Endothelial cell of umbilical vein (primary cell): ENCODE measurements around the gene MAEA. TPM values are rescaled to one million over a fixed set of nuclear protein-coding genes. Genes with fewer than 3 reads are reported as not detected.

Experiments
- BruUV-seq: library from RNA; stranded (reverse); fragments of 400-500 nt; replicated peaks from 2 replicates; lab custom pipeline; 2021; lab: Mats Ljungman, UMichigan
- CTCF ChIA-PET: fragments of 300-600, 350-600 bp; sonication (Branson Sonifier 250); formaldehyde crosslinking; loops from one replicate; lab custom pipeline; 2021; ENCODE audit warnings: antibody characterized with exemption, inconsistent platforms; lab: Charles Lee
- POLR2A ChIA-PET: fragments of 300-600, 350-600 bp; sonication (Branson Sonifier 250); formaldehyde crosslinking; loops from one replicate; lab custom pipeline; 2021; ENCODE audit warnings: antibody characterized with exemption, inconsistent platforms; lab: Charles Lee
- DNase-seq: peaks from one replicate; pipeline ENCODE4 v3.0.0-alpha.2; 2011; ENCODE audit warnings: low read depth, low spot score
- FAIRE-seq: peaks from 2 replicates; lab custom pipeline; 2011; peaks lifted over from hg19 to GRCh38; lab: Jason Lieb, UNC
- H2AFZ ChIP-seq: 2 replicates; pipeline ENCODE4 v1.6.0; 2012; ENCODE audit warnings: low read depth, low read length, control low read depth, inconsistent platforms
- H3K27ac ChIP-seq: 2 replicates; pipeline ENCODE4 v1.5.1; 2011; ENCODE audit warnings: low read depth, mild to moderate bottlenecking, control low read depth, low read length, moderate library complexity; ENCODE audit not compliant: insufficient read depth
- H3K27me3 ChIP-seq, 2 experiments: 2 replicates each; pipeline versions ENCODE4 v1.6.0 to v1.6.1; 2011; ENCODE audit warnings: low read length in 2 of 2, mixed read lengths in 1 of 2; ENCODE audit not compliant: control insufficient read depth in 2 of 2, insufficient read depth in 2 of 2
- H3K36me3 ChIP-seq, 2 experiments: 2 replicates in 1 of 2; 3 replicates in 1 of 2; pipeline ENCODE4 v1.5.1; 2011; ENCODE audit warnings: low read length in 2 of 2, mild to moderate bottlenecking in 1 of 2, moderate library complexity in 1 of 2; ENCODE audit not compliant: control insufficient read depth in 2 of 2, insufficient read depth in 2 of 2; ENCODE audit errors: extremely low read depth in 1 of 2
- H3K4me1 ChIP-seq: 3 replicates; pipeline ENCODE4 v1.5.1; 2011; ENCODE audit warnings: mild to moderate bottlenecking, low read length; ENCODE audit not compliant: control insufficient read depth, insufficient read depth; ENCODE audit errors: extremely low read depth
- H3K4me2 ChIP-seq: 2 replicates; pipeline ENCODE4 v1.6.1; 2011; ENCODE audit warnings: low read length, control low read depth, mixed read lengths; ENCODE audit not compliant: insufficient read depth
- H3K4me3 ChIP-seq, 3 experiments: fragments of 200-600 bp in 1 of 3; sonication (generic), shearing (Covaris generic) in 1 of 3; replicated peaks in 1 of 3; 2 replicates each; pipeline ENCODE4 v1.5.1; 2011 to 2016; ENCODE audit warnings: control low read depth in 3 of 3, low read length in 3 of 3, mild to moderate bottlenecking in 2 of 3, inconsistent platforms in 1 of 3, low read depth in 1 of 3, moderate library complexity in 1 of 3; ENCODE audit not compliant: insufficient read depth in 1 of 3
- H3K79me2 ChIP-seq: 2 replicates; pipeline ENCODE4 v1.6.0; 2012; ENCODE audit warnings: low read length, inconsistent platforms; ENCODE audit not compliant: control insufficient read depth, insufficient read depth
- H3K9ac ChIP-seq: replicated peaks from 2 replicates; pipeline ENCODE3; 2011; ENCODE audit warnings: low read length, control low read depth; ENCODE audit not compliant: insufficient read depth; ENCODE audit errors: extremely low read depth
- H3K9me1 ChIP-seq: replicated peaks from 3 replicates; pipeline ENCODE4 v1.6.0; 2011; ENCODE audit warnings: mild to moderate bottlenecking, low read length; ENCODE audit not compliant: control insufficient read depth, insufficient read depth; ENCODE audit errors: extremely low read depth
- H3K9me3 ChIP-seq: replicated peaks from 2 replicates; pipeline ENCODE4 v1.5.1; 2012; ENCODE audit warnings: low read length, inconsistent platforms; ENCODE audit not compliant: control insufficient read depth, insufficient read depth
- H4K20me1 ChIP-seq: replicated peaks from 2 replicates; pipeline ENCODE3; 2011; ENCODE audit warnings: mild to moderate bottlenecking, low read length; ENCODE audit not compliant: control insufficient read depth, insufficient read depth; ENCODE audit errors: extremely low read depth
- CTCF ChIP-seq, 2 donors: IDR thresholded peaks; 1 replicate in 1 of 2; 2 replicates in 1 of 2; pipeline ENCODE4 v1.5.1; 2011; ENCODE audit warnings: low read length in 2 of 2, mild to moderate bottlenecking in 2 of 2, moderate library complexity in 2 of 2, control low read depth in 1 of 2, inconsistent platforms in 1 of 2, low read depth in 1 of 2; ENCODE audit not compliant: insufficient read depth in 1 of 2; ENCODE audit errors: extremely low read depth in 1 of 2
- EZH2 ChIP-seq: IDR thresholded peaks from 2 replicates; pipeline ENCODE4 v1.6.1; 2012; ENCODE audit warnings: borderline replicate concordance, low read depth, mild to moderate bottlenecking, moderate library complexity, low read length, inconsistent platforms; ENCODE audit not compliant: severe bottlenecking
- FOS ChIP-seq: IDR thresholded peaks from 2 replicates; pipeline ENCODE4 v1.6.1; 2011; ENCODE audit warnings: mild to moderate bottlenecking, low read length, moderate library complexity, borderline replicate concordance; ENCODE audit not compliant: insufficient read depth
- GATA2 ChIP-seq: IDR thresholded peaks from 2 replicates; pipeline ENCODE4 v1.7.0; 2011; ENCODE audit warnings: low read depth, mild to moderate bottlenecking, moderate library complexity, mixed read lengths, low read length; ENCODE audit not compliant: insufficient read length, insufficient read depth
- JUN ChIP-seq: IDR thresholded peaks from 2 replicates; pipeline ENCODE4 v1.6.1; 2011; ENCODE audit warnings: borderline replicate concordance, low read depth; ENCODE audit not compliant: insufficient read length, insufficient read depth
- MAX ChIP-seq: IDR thresholded peaks from 2 replicates; pipeline ENCODE4 v1.6.1; 2011; ENCODE audit not compliant: insufficient read depth, insufficient read length
- MYC ChIP-seq: IDR thresholded peaks from one replicate; pipeline ENCODE4 v1.6.1; 2011; ENCODE audit warnings: mild to moderate bottlenecking, low read depth, low read length
- POLR2A ChIP-seq: IDR thresholded peaks from 2 replicates; pipeline ENCODE4 v1.6.1; 2012; ENCODE audit warnings: low read depth, mild to moderate bottlenecking, control low read depth, low read length
- POLR2AphosphoS5 ChIP-seq: IDR thresholded peaks from 2 replicates; pipeline ENCODE4 v1.6.1; 2012; ENCODE audit warnings: low read depth, mild to moderate bottlenecking, control low read depth, low read length, moderate library complexity; ENCODE audit not compliant: insufficient read depth
- dilution Hi-C: fragments of 300-500 bp; cut with MboI; formaldehyde crosslinking; loops from one replicate; pipeline ENCODE4 v1.15.0; 2019; ENCODE audit warnings: low sequenced_read_pairs; ENCODE audit not compliant: extremely low pct_ligation_motif_present
- intact Hi-C: fragments of 100-400 bp; cut with micrococcal nuclease; formaldehyde crosslinking; loops from one replicate; pipeline ENCODE4 v1.10.0; 2022
- polyA plus RNA-seq, 4 experiments: library from polyadenylated mRNA; depleted of rRNA in 3 of 4; stranded (reverse) in 3 of 4; unstranded in 1 of 4; fragments of >200 nt; gene quantifications; 2 replicates each; pipeline versions ENCODE4 v1.2.1 to v1.2.3, GENCODE V29; 2011 to 2012; ENCODE audit warnings: missing spikeins in 1 of 4
- total RNA-seq: library from RNA; stranded (reverse); gene quantifications from 2 replicates; pipeline ENCODE4 v1.2.3, GENCODE V29; 2021

MAEA gene
- total and polyA plus RNA-seq, 2 donors (not counting 3 experiments of a cell fraction or from before 2014, with no cell fraction given), result 66.0 to 108 TPM

GRCh38 chr4:1350169-1350520 lies 60.5 kb downstream of the MAEA start:
- no peak for DNase-seq
- no peak overlapping the region for H3K9ac ChIP-seq
- H3K36me3 ChIP-seq, result no peaks in the 10 kb centered on the region
- H3K9me3 ChIP-seq, result no peaks in the 10 kb centered on the region
- no peak overlapping the region for H2AFZ ChIP-seq
- no peak overlapping the region for H3K4me2 ChIP-seq
- FAIRE-seq, result no peak
- H3K27ac ChIP-seq, result no peak overlapping the region
- intact Hi-C loops (no loop called here), dilution Hi-C loops (no loop called here)
- H3K9me1 ChIP-seq, result no peaks in the 10 kb centered on the region
- ChIA-PET POLR2A (no interaction called here), CTCF (interaction anchor here (3.7 kb wide), 1 partner anchor 218 kb away, joined by 15 read pairs; no protein-coding TSS in a partner anchor)
- peaks cover 16% of the 10 kb centered on the region for H3K4me1 ChIP-seq
- no peak overlapping the region for H3K4me3 ChIP-seq
- no TSS peak for BruUV-seq
- no peaks in the 10 kb centered on the region for H4K20me1 ChIP-seq
- H3K79me2 ChIP-seq, result no peaks in the 10 kb centered on the region
- TF ChIP-seq GATA2, result no peak
- TF ChIP-seq JUN, result no peak
- no peak for TF ChIP-seq FOS
- no peak for TF ChIP-seq CTCF (IDR thresholded peaks at IDR 0.05; ENCODE audit: extremely low read depth in 1 of 2, insufficient read depth in 1 of 2, low read depth in 1 of 2, low read length in 2 of 2)
- no peak for TF ChIP-seq EZH2
- TF ChIP-seq MAX, result no peak
- no peak for TF ChIP-seq POLR2A
- no peak for TF ChIP-seq MYC
- no peak for TF ChIP-seq POLR2AphosphoS5
- no peaks in the 10 kb centered on the region for H3K27me3 ChIP-seq
